ENCODE measurements around the gene TPP1. TPM values are rescaled to one million over a fixed set of nuclear protein-coding genes. Genes with fewer than 3 reads are reported as not detected.

The TPP1 gene
- total and polyA plus RNA-seq, 2 donors (not counting 1 experiment from before 2014, with no cell fraction given): 127 to 136 TPM

GRCh38 chr11:6576471-6577373 is 42.5 kb downstream of the TPP1 start:
- Histone ChIP-seq H3K27me3 (ENCODE audit: control insufficient read depth, insufficient read depth, low read length) (no peaks in the 10 kb centered on the region), H3K27ac (ENCODE audit: insufficient read depth, low read length) (no peak overlapping the region)

GRCh38 chr11:6574816-6575715 is 44.2 kb downstream of the TPP1 start:
- peaks cover 5% of the 10 kb centered on the region for H3K4me1 ChIP-seq (ENCODE audit: control insufficient read depth, extremely low read depth, insufficient read depth, low read length)
- no peak overlapping the region for H2AFZ ChIP-seq (ENCODE audit: low read length)
- no peaks in the 10 kb centered on the region for H4K20me1 ChIP-seq (ENCODE audit: control insufficient read depth, extremely low read depth, insufficient read depth, low read length)
- no peak overlapping the region for H3K4me2 ChIP-seq (ENCODE audit: extremely low read depth, insufficient read depth, low read length)
- no peak overlapping the region for H3K4me3 ChIP-seq (replicated peaks in 1 of 4; ENCODE audit: control extremely low read depth in 1 of 4, insufficient read depth in 1 of 4, low read depth in 3 of 4, low read length in 4 of 4)
- no peak for DNase-seq (ENCODE audit: low read depth in 2 of 2)
- H3K36me3 ChIP-seq (ENCODE audit: control insufficient read depth, insufficient read depth, low read length): no peaks in the 10 kb centered on the region
- no peaks in the 10 kb centered on the region for H3K79me2 ChIP-seq (ENCODE audit: control insufficient read depth, insufficient read depth, low read length)
- H3K27me3 ChIP-seq (ENCODE audit: control insufficient read depth, insufficient read depth, low read length): no peaks in the 10 kb centered on the region
- no peaks in the 10 kb centered on the region for H3K9me3 ChIP-seq (ENCODE audit: control insufficient read depth, insufficient read depth, low read depth, low read length)
- TF ChIP-seq CTCF (conservative IDR thresholded peaks at IDR 0.05 in 1 of 2, IDR thresholded peaks at IDR 0.05 in 1 of 2; ENCODE audit: low read depth in 1 of 2, low read length in 2 of 2) (no peak), EZH2 (IDR thresholded peaks at IDR 0.05; ENCODE audit: low read length, missing control alignments) (no peak)
- no peak overlapping the region for H3K27ac ChIP-seq (ENCODE audit: insufficient read depth, low read length)
- H3K9ac ChIP-seq (ENCODE audit: insufficient read depth, low read length): no peak overlapping the region

More at GRCh38 chr11:6576471-6577373, 42.5 kb downstream of the TPP1 start:
- Histone ChIP-seq H3K4me2 (ENCODE audit: extremely low read depth, insufficient read depth, low read length) (no peak overlapping the region), H3K9me3 (ENCODE audit: control insufficient read depth, insufficient read depth, low read depth, low read length) (no peaks in the 10 kb centered on the region), H3K9ac (ENCODE audit: insufficient read depth, low read length) (no peak overlapping the region), H3K4me1 (ENCODE audit: control insufficient read depth, extremely low read depth, insufficient read depth, low read length) (peaks cover 5% of the 10 kb centered on the region), H3K4me3 (replicated peaks in 1 of 4; ENCODE audit: control extremely low read depth in 1 of 4, insufficient read depth in 1 of 4, low read depth in 3 of 4, low read length in 4 of 4) (no peak overlapping the region), H3K36me3 (ENCODE audit: control insufficient read depth, insufficient read depth, low read length) (no peaks in the 10 kb centered on the region), H2AFZ (ENCODE audit: low read length) (no peak overlapping the region), H3K79me2 (ENCODE audit: control insufficient read depth, insufficient read depth, low read length) (no peaks in the 10 kb centered on the region), H4K20me1 (ENCODE audit: control insufficient read depth, extremely low read depth, insufficient read depth, low read length) (no peaks in the 10 kb centered on the region)
- DNase-seq (ENCODE audit: low read depth in 2 of 2): peak; percentile 80 to 86
- TF ChIP-seq EZH2 (IDR thresholded peaks at IDR 0.05; ENCODE audit: low read length, missing control alignments) (no peak), CTCF (conservative IDR thresholded peaks at IDR 0.05 in 1 of 2, IDR thresholded peaks at IDR 0.05 in 1 of 2; ENCODE audit: low read depth in 1 of 2, low read length in 2 of 2) (no peak)

- H3K4me2 ChIP-seq (ENCODE audit: extremely low read depth, insufficient read depth, low read length): no peak overlapping the region
- no peaks in the 10 kb centered on the region for H3K79me2 ChIP-seq (ENCODE audit: control insufficient read depth, insufficient read depth, low read length)
Measured at GRCh38 chr11:6572215-6572614, 47.0 kb downstream of the TPP1 start.

More at GRCh38 chr11:6572215-6572614, 47.0 kb downstream of the TPP1 start:
- H3K4me3 ChIP-seq (replicated peaks in 1 of 4; ENCODE audit: control extremely low read depth in 1 of 4, insufficient read depth in 1 of 4, low read depth in 3 of 4, low read length in 4 of 4): no peak overlapping the region
- no peak overlapping the region for H2AFZ ChIP-seq (ENCODE audit: low read length)
- H3K36me3 ChIP-seq (ENCODE audit: control insufficient read depth, insufficient read depth, low read length): no peaks in the 10 kb centered on the region
- H4K20me1 ChIP-seq (ENCODE audit: control insufficient read depth, extremely low read depth, insufficient read depth, low read length): no peaks in the 10 kb centered on the region
- H3K9me3 ChIP-seq (ENCODE audit: control insufficient read depth, insufficient read depth, low read depth, low read length): no peaks in the 10 kb centered on the region
- TF ChIP-seq CTCF (conservative IDR thresholded peaks at IDR 0.05 in 1 of 2, IDR thresholded peaks at IDR 0.05 in 1 of 2; ENCODE audit: low read depth in 1 of 2, low read length in 2 of 2) (no peak), EZH2 (IDR thresholded peaks at IDR 0.05; ENCODE audit: low read length, missing control alignments) (no peak)
- no peak overlapping the region for H3K27ac ChIP-seq (ENCODE audit: insufficient read depth, low read length)
- no peaks in the 10 kb centered on the region for H3K27me3 ChIP-seq (ENCODE audit: control insufficient read depth, insufficient read depth, low read length)
- peak; percentile 67 to 93 for DNase-seq (ENCODE audit: low read depth in 2 of 2)
- H3K4me1 ChIP-seq (ENCODE audit: control insufficient read depth, extremely low read depth, insufficient read depth, low read length): peaks cover 10% of the 10 kb centered on the region
- H3K9ac ChIP-seq (ENCODE audit: insufficient read depth, low read length): no peak overlapping the region
